Ovary (tissue), 9 donors: Measurements from ENCODE around the gene GLB1L3. TPM values are rescaled to one million over a fixed set of nuclear protein-coding genes. Genes with fewer than 3 reads are reported as not detected.

Source experiments
- DNase-seq, 5 donors: peaks; one replicate each; pipeline ENCODE4 v3.0.0-alpha.2; 2019 to 2020
- H3K27ac ChIP-seq, 2 donors: fragments of 200-600 bp; one replicate each; pipeline versions ENCODE4 v1.5.1 to v1.8.0; 2019 to 2022
- H3K27me3 ChIP-seq: fragments of 200-600 bp; one replicate; pipeline ENCODE4 v1.8.0; 2022
- H3K36me3 ChIP-seq: fragments of 200-600 bp; sonication (generic); one replicate; pipeline ENCODE4 v1.5.1; 2019
- H3K4me1 ChIP-seq: one replicate; pipeline ENCODE4 v1.8.1; 2013; ENCODE audit warnings: mild to moderate bottlenecking, moderate library complexity; ENCODE audit not compliant: insufficient read depth
- H3K4me3 ChIP-seq: fragments of 200-600 bp; sonication (generic); one replicate; pipeline ENCODE4 v1.5.1; 2017
- H3K9me3 ChIP-seq, 2 donors: fragments of 200-600 bp in 1 of 2; sonication (generic) in 1 of 2; one replicate each; pipeline versions ENCODE4 v1.5.1 to v1.8.1; 2013 to 2019; ENCODE audit warnings: mild to moderate bottlenecking in 1 of 2, moderate library complexity in 1 of 2
- CTCF ChIP-seq, 3 donors: fragments of 450-650 bp in 2 of 3; fragments of 200-600 bp in 1 of 3; IDR thresholded peaks; one replicate each; pipeline versions ENCODE4 v1.5.1 to v1.8.0; 2016 to 2022; ENCODE audit warnings: antibody characterized with exemption in 3 of 3, mild to moderate bottlenecking in 1 of 3
- EP300 ChIP-seq: sonication (generic); formaldehyde crosslinking; IDR thresholded peaks from one replicate; pipeline ENCODE4 v1.6.1; 2017; ENCODE audit warnings: antibody characterized with exemption
- POLR2A ChIP-seq: fragments of 450-650 bp; IDR thresholded peaks from one replicate; pipeline ENCODE4 v1.6.1; 2017; ENCODE audit warnings: antibody characterized with exemption, mild to moderate bottlenecking, moderate library complexity
- WGBS, 3 donors: extraction: QIAGEN DNeasy Blood & Tissue Kit in 1 of 3; methylation state at CpG; one replicate each; pipeline versions ENCODE4 v1.1.5 to v1.1.7; 2013 to 2017; 5-methylcytosine and 5-hydroxymethylcytosine counted together
- intact Hi-C, 4 donors: fragments of 100-400 bp; cut with DNase I; formaldehyde crosslinking; loops; one replicate each; pipeline versions ENCODE4 v1.11.0 to v1.15.1; 2022 to 2023
- polyA plus RNA-seq, 2 donors: library from polyadenylated mRNA; stranded (reverse); fragments of 200-250 nt in 1 of 2; fragments of 350-450 nt in 1 of 2; fragmentation: Illumina TruSeq in 1 of 2; extraction: RNeasy Lipid Tissue Mini Kit (QIAGEN cat#74804) in 1 of 2; gene quantifications; one replicate each; pipeline ENCODE4 v1.2.3, GENCODE V29; 2013 to 2014
- total RNA-seq, 7 donors: library from RNA; depleted of rRNA in 2 of 7; stranded (reverse); fragments of >200 nt in 2 of 7; fragmentation: NEBNext Ultra II Directional in 3 of 7; extraction: Animal tissue kit (Norgen Biotek cat#: 25700) in 3 of 7; gene quantifications; one replicate each; pipeline versions ENCODE4 v1.1.0 to v1.2.4, GENCODE V29; 2016 to 2023
- donor health status: DM: no; HTN: no; CAD: no; lungs with moderate emphysema.
- donor health status: DM: no; HTN: no; CAD: no.
- donor health status: Bipolar disorder and iron deficiency.
- donor health status: DM: yes; HTN: yes; CAD: no.
- donor health status: DM: no; HTN: no; CAD: no.
- donor health status: DM: yes; HTN: yes; CAD: no.

GLB1L3 gene
- total and polyA plus RNA-seq, 9 donors = 0.07 to 0.20 (median 0.12) TPM; not detected in 4

- Histone ChIP-seq H3K27ac (no peak overlapping the region), H3K4me1 (no peaks in the 10 kb centered on the region), H3K36me3 (no peaks in the 10 kb centered on the region), H3K4me3 (no peak overlapping the region), H3K9me3 (no peaks in the 10 kb centered on the region), H3K27me3 (no peaks in the 10 kb centered on the region)
- no peak for TF ChIP-seq CTCF (IDR thresholded peaks at IDR 0.05)
- no peak for TF ChIP-seq POLR2A
- no peak for TF ChIP-seq EP300
- WGBS, 3 donors = 18 to 21% (median 20%) methylated on average over 2 of the region's 2 CpGs
- intact Hi-C loops = no loop called here
- DNase-seq = no peak
These were observed 79.0 kb downstream of the GLB1L3 start for GRCh38 chr11:134355136-134355535.

- peak in 1 of 5 donors; percentile 6 for DNase-seq
- H3K27me3 ChIP-seq = no peaks in the 10 kb centered on the region
- no peaks in the 10 kb centered on the region for H3K9me3 ChIP-seq
- H3K4me1 ChIP-seq = no peaks in the 10 kb centered on the region
- TF ChIP-seq CTCF (IDR thresholded peaks at IDR 0.05) (no peak), POLR2A (no peak), EP300 (no peak)
- no peaks in the 10 kb centered on the region for H3K36me3 ChIP-seq
- intact Hi-C loops = no loop called here
- WGBS, 3 donors = 41 to 48% (median 48%) methylated on average over 5 of the region's 5 CpGs
- no peak overlapping the region for H3K27ac ChIP-seq
- no peak overlapping the region for H3K4me3 ChIP-seq
These were observed 79.5 kb downstream of the GLB1L3 start for GRCh38 chr11:134355656-134356055.

GRCh38 chr11:134356656-134357544 lies 80.7 kb downstream of the GLB1L3 start:
- no peaks in the 10 kb centered on the region for H3K4me1 ChIP-seq
- no peak for TF ChIP-seq EP300
- TF ChIP-seq CTCF (IDR thresholded peaks at IDR 0.05) = no peak
- no peak for TF ChIP-seq POLR2A
- intact Hi-C loops = no loop called here
- H3K9me3 ChIP-seq = no peaks in the 10 kb centered on the region
- peak in 1 of 5 donors; percentile 19 for DNase-seq
- WGBS, 3 donors = 92 to 96% (median 94%) methylated on average over 21 of the region's 21 CpGs
- no peak overlapping the region for H3K4me3 ChIP-seq
- H3K36me3 ChIP-seq = no peaks in the 10 kb centered on the region
- H3K27ac ChIP-seq = no peak overlapping the region
- H3K27me3 ChIP-seq = no peaks in the 10 kb centered on the region

- Histone ChIP-seq H3K27ac (no peak overlapping the region), H3K9me3 (no peaks in the 10 kb centered on the region), H3K36me3 (no peaks in the 10 kb centered on the region), H3K27me3 (no peaks in the 10 kb centered on the region), H3K4me3 (no peak overlapping the region), H3K4me1 (no peaks in the 10 kb centered on the region)
- TF ChIP-seq POLR2A (no peak), EP300 (no peak), CTCF (IDR thresholded peaks at IDR 0.05) (no peak)
- 85 to 96% (median 92%) methylated on average over 8 of the region's 8 CpGs for WGBS, 3 donors
- no peak for DNase-seq
- intact Hi-C loops = no loop called here
These were observed 81.3 kb downstream of the GLB1L3 start for GRCh38 chr11:134357545-134357839.
